Measurements from ENCODE around the gene DENND4C. TPM values are rescaled to one million over a fixed set of nuclear protein-coding genes. Genes with fewer than 3 reads are reported as not detected.
"Not testable (repeated sequence)": the region's sequence is repeated elsewhere in the genome, so short reads cannot be mapped to it uniquely, and the experiment has no call there.

The DENND4C gene
- polyA plus RNA-seq, 3 donors from 2014 or later: 40.6 to 49.1 (median 44.5) TPM

DNA sequence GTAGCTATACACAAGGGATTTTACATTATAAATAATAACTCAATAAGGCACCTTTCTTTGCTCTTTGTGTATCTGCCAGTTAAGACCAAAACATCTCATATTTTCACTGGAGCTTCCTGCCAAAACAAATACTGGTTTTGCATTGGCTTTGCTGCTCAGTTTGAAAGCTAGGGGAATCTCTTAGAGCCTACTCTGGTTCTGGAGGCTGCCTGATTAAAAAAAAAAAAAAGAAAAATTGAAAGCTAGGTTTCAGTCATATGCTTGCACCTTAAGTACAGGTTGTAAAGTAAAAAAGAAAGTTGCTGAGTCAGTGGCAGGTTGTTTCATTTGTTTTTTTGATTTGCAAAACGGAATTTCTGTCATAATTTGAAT, 2.3 kb downstream of the DENND4C start:
- H3K4me3 Mint-ChIP-seq: no peak overlapping the region
- no peak overlapping the region for H3K27ac Mint-ChIP-seq
- peaks cover 29 to 32% of the 10 kb centered on the region in 2 donors for H3K4me1 Mint-ChIP-seq
- DNase-seq: peak in 1 of 3 donors; percentile 10
- H3K36me3 Mint-ChIP-seq: no peaks in the 10 kb centered on the region
- no peaks in the 10 kb centered on the region for H3K9me3 Mint-ChIP-seq
- peaks cover 0 to 2% (median 2%) of the 10 kb centered on the region in 3 donors for H3K27me3 Mint-ChIP-seq (ENCODE audit: low read depth in 3 of 3)

DNA sequence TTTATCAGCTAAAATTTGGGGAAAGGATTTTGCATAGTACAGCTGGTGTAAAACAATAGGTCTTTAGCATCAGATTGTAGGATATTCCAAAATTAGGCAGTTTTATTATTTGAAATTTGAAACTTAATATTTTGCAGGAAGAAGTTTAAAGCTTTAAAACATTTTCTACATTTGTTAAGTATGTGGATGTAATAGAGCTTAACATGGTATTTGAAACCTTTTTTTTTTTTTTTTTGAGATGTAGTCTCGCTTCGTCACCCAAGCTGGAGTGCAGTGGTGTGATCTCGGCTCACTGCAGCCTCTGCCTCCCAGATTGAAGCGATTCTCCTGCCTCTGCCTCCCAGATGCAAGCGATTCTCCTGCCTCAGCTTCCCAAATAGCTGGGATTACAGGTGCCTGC, 2.9 kb downstream of the DENND4C start:
- no peaks in the 10 kb centered on the region for H3K36me3 Mint-ChIP-seq
- H3K9me3 Mint-ChIP-seq: no peaks in the 10 kb centered on the region
- H3K27me3 Mint-ChIP-seq (ENCODE audit: low read depth in 3 of 3): peaks cover 0 to 2% (median 2%) of the 10 kb centered on the region in 3 donors
- peak overlapping the region in 3 of 5 donors; percentile 41 to 53 (median 43) for H3K4me3 Mint-ChIP-seq
- peak overlapping the region in 1 of 6 donors; percentile 28 for H3K27ac Mint-ChIP-seq
- no peak for DNase-seq
- peaks cover 31 to 33% of the 10 kb centered on the region in 2 donors for H3K4me1 Mint-ChIP-seq

DNA sequence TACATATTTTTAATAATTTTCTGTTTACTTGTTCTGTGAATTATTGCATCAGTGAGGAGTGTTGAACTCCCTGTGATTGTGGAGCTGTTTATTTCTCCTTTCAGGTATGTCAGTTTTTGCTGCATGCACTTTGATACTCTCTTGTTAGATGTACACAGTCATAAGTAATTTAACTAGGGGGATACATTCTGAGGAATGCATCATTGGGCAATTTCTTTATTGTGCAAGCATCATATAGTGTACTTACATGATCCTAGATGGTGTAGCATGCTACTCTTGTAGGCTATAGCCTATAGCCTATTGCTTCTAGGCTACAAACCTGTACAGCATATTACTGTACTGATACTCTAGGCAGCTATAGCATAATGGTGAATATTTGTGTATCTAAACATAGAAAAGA, 9.5 kb downstream of the DENND4C start:
- DNase-seq: no peak
- no peak overlapping the region for H3K4me3 Mint-ChIP-seq
- H3K27ac Mint-ChIP-seq: peak overlapping the region in 1 of 6 donors; percentile 12
- H3K36me3 Mint-ChIP-seq: peaks cover 0 to 11% (median 3%) of the 10 kb centered on the region in 3 donors
- H3K27me3 Mint-ChIP-seq (ENCODE audit: low read depth in 3 of 3): no peaks in the 10 kb centered on the region
- no peaks in the 10 kb centered on the region for H3K9me3 Mint-ChIP-seq
- H3K4me1 Mint-ChIP-seq: peaks cover 54 to 82% of the 10 kb centered on the region in 2 donors

DNA sequence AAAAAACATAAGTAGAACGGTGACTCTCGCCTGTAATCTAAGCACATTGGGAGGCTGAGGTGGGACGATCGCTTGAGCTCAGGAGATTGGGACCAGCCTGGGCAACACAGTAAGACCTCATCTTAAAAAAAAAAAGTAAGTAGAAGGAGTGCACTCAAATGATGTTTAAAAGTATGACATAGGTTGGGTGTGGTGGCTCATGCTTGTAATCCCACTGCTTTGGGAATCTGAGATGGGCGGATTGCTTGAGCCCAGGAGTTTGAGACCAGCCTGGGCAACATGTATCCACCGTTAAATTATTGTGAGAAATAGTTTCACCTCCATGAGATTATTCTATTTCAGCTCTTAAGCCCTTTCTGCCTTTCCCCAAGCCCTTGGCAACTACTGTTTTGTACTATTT, 11.2 kb downstream of the DENND4C start:
- Mint-ChIP-seq H3K27me3 (ENCODE audit: low read depth in 3 of 3) (no peaks in the 10 kb centered on the region), H3K27ac (peak overlapping the region in 2 of 6 donors; percentile 60 to 62), H3K9me3 (no peaks in the 10 kb centered on the region), H3K36me3 (peaks cover 4 to 17% (median 7%) of the 10 kb centered on the region in 3 donors), H3K4me3 (no peak overlapping the region), H3K4me1 (peaks cover 54 to 86% of the 10 kb centered on the region in 2 donors)
- DNase-seq: no peak

- H3K9me3 Mint-ChIP-seq: no peaks in the 10 kb centered on the region
- DNase-seq: no peak
- peaks cover 4 to 17% (median 7%) of the 10 kb centered on the region in 3 donors for H3K36me3 Mint-ChIP-seq
- no peaks in the 10 kb centered on the region for H3K27me3 Mint-ChIP-seq (ENCODE audit: low read depth in 3 of 3)
- no peak overlapping the region for H3K27ac Mint-ChIP-seq
- H3K4me1 Mint-ChIP-seq: peaks cover 66 to 94% of the 10 kb centered on the region in 2 donors
- H3K4me3 Mint-ChIP-seq: no peak overlapping the region
Observed at GRCh38 chr9:19243366-19244033, 13.0 kb downstream of the DENND4C start.

- peak overlapping the region; percentile 46 to 84 (median 60) for H3K27ac Mint-ChIP-seq
- peaks cover 75 to 86% of the 10 kb centered on the region in 2 donors for H3K4me1 Mint-ChIP-seq
- peaks cover 4 to 13% (median 4%) of the 10 kb centered on the region in 3 donors for H3K36me3 Mint-ChIP-seq
- no peaks in the 10 kb centered on the region for H3K9me3 Mint-ChIP-seq
- no peak overlapping the region for H3K4me3 Mint-ChIP-seq
- DNase-seq: no peak
- H3K27me3 Mint-ChIP-seq (ENCODE audit: low read depth in 3 of 3): peaks cover 0 to 3% (median 0%) of the 10 kb centered on the region in 3 donors
Observed at GRCh38 chr9:19246891-19247290, 16.4 kb downstream of the DENND4C start.

DNA sequence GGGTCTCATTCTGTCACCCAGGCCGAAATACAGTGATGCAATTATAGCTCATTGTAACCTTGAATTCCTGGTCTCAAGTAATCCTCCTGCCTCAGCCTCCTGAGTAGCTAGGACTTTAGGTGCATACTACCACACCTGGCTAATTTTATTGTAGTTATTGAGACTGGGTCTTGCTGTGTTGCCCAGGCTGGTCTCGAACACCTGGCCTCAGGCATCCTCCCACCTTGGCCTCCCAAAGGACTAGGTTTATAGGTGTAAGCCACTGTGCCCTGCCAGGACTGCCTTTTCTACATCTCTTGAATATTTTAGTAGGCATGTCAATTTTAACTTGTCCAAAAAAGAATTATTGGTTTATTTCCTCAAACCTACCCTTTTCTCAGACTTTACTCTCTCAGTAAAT, 16.9 kb downstream of the DENND4C start:
- Mint-ChIP-seq H3K27ac (peak overlapping the region; percentile 46 to 84 (median 60)), H3K4me3 (no peak overlapping the region), H3K27me3 (ENCODE audit: low read depth in 3 of 3) (peaks cover 0 to 3% (median 0%) of the 10 kb centered on the region in 3 donors), H3K4me1 (peaks cover 76 to 86% of the 10 kb centered on the region in 2 donors), H3K36me3 (peaks cover 4 to 10% (median 4%) of the 10 kb centered on the region in 3 donors), H3K9me3 (no peaks in the 10 kb centered on the region)
- DNase-seq: no peak

GRCh38 chr9:19250346-19250745, 19.9 kb downstream of the DENND4C start:
- peaks cover 80 to 82% of the 10 kb centered on the region in 2 donors for H3K4me1 Mint-ChIP-seq
- H3K4me3 Mint-ChIP-seq; DNase-seq; H3K9me3 Mint-ChIP-seq; H3K27me3 Mint-ChIP-seq (ENCODE audit: low read depth in 3 of 3): not testable (repeated sequence)
- H3K27ac Mint-ChIP-seq: peak overlapping the region in 2 of 6 donors; percentile 16 to 31
- H3K36me3 Mint-ChIP-seq: peaks cover 4 to 10% (median 4%) of the 10 kb centered on the region in 3 donors

DNA sequence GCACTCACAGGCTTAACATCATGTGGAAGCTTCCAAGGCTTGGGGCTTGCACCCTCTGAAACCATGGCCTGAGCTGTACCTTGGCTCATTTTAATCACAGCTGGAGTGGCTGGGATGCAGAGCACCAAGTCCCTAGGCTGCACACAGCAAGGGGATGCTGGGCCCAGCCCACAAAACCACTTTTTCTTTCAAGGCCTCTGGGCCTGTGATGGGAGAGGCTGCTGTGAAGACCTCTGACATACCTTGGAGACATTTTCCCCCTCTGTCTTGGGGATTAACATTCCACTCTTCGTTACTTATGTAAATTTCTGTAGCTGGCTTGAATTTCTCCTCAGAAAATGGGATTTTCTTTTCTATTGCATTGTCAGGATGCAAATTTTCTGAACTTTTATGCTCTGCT, 20.7 kb downstream of the DENND4C start:
- not testable (repeated sequence) for H3K36me3 Mint-ChIP-seq; H3K27me3 Mint-ChIP-seq (ENCODE audit: low read depth in 3 of 3); DNase-seq; H3K9me3 Mint-ChIP-seq
- Mint-ChIP-seq H3K27ac (peak overlapping the region in 5 of 6 donors; percentile 5 to 49 (median 28)), H3K4me1 (peaks cover 74 to 76% of the 10 kb centered on the region in 2 donors), H3K4me3 (peak overlapping the region in 1 of 5 donors; percentile 35)

- H3K4me3 Mint-ChIP-seq: peak overlapping the region in 1 of 5 donors; percentile 1
- DNase-seq; H3K27me3 Mint-ChIP-seq (ENCODE audit: low read depth in 3 of 3); H3K36me3 Mint-ChIP-seq; H3K9me3 Mint-ChIP-seq: not testable (repeated sequence)
- peaks cover 70 to 75% of the 10 kb centered on the region in 2 donors for H3K4me1 Mint-ChIP-seq
- peak overlapping the region in 5 of 6 donors; percentile 5 to 54 (median 28) for H3K27ac Mint-ChIP-seq
Observed at GRCh38 chr9:19251622-19252021, 21.1 kb downstream of the DENND4C start.

GRCh38 chr9:19252174-19252884, 21.8 kb downstream of the DENND4C start:
- DNase-seq: no peak
- Mint-ChIP-seq H3K27ac (peak overlapping the region in 3 of 6 donors; percentile 16 to 51 (median 44)), H3K4me3 (no peak overlapping the region), H3K27me3 (ENCODE audit: low read depth in 3 of 3) (peaks cover 0 to 3% (median 0%) of the 10 kb centered on the region in 3 donors), H3K4me1 (peaks cover 70% of the 10 kb centered on the region in 2 donors), H3K36me3 (peaks cover 0 to 5% (median 0%) of the 10 kb centered on the region in 3 donors), H3K9me3 (no peaks in the 10 kb centered on the region)

DNA sequence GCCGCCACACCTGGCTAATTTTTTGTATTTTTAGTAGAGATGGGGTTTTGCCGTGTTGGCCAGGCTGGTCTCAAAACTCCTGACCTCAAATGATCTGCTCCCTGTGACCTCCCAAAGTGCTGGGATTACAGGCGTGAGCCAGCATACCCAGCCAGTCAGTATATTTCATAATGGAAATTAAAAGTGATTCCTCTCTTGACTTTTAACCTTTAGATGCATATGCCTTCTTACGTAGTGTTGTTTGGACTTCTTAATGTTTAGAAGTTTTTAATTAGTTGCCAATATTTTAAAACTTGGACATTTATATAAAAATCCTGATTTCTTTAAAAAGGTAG, 22.4 kb downstream of the DENND4C start:
- peaks cover 68 to 70% of the 10 kb centered on the region in 2 donors for H3K4me1 Mint-ChIP-seq
- DNase-seq: no peak
- H3K27ac Mint-ChIP-seq: peak overlapping the region in 2 of 6 donors; percentile 6 to 35
- no peaks in the 10 kb centered on the region for H3K9me3 Mint-ChIP-seq
- no peak overlapping the region for H3K4me3 Mint-ChIP-seq
- peaks cover 0 to 5% (median 0%) of the 10 kb centered on the region in 3 donors for H3K36me3 Mint-ChIP-seq
- peaks cover 0 to 5% (median 0%) of the 10 kb centered on the region in 3 donors for H3K27me3 Mint-ChIP-seq (ENCODE audit: low read depth in 3 of 3)

DNA sequence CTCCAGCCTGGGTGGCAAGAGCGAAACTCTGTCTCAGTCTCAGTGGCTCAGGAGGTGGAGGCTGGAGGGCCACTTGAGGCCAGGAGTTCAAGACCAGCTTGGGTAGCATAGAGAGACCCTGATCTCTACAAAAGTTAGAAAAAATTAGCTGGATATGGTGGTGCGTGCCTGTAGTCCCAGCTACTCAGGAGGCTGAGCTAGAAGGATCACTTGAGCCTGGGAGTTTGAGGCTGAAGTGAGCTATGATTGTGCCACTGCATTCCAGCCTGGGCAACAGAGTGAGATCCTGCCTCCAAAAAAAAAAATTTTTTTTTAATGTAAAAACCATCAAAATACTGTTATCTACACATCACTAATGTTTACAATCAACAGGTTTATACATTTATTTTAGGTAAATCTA, 24.6 kb downstream of the DENND4C start:
- no peak for DNase-seq
- H3K4me1 Mint-ChIP-seq: peaks cover 59 to 76% of the 10 kb centered on the region in 2 donors
- H3K27ac Mint-ChIP-seq: no peak overlapping the region
- H3K9me3 Mint-ChIP-seq: no peaks in the 10 kb centered on the region
- peaks cover 0 to 2% (median 0%) of the 10 kb centered on the region in 3 donors for H3K27me3 Mint-ChIP-seq (ENCODE audit: low read depth in 3 of 3)
- peaks cover 0 to 5% (median 0%) of the 10 kb centered on the region in 3 donors for H3K36me3 Mint-ChIP-seq
- H3K4me3 Mint-ChIP-seq: no peak overlapping the region

- Mint-ChIP-seq H3K4me1 (peaks cover 60 to 76% of the 10 kb centered on the region in 2 donors), H3K27me3 (ENCODE audit: low read depth in 3 of 3) (peaks cover 0 to 2% (median 0%) of the 10 kb centered on the region in 3 donors), H3K36me3 (peaks cover 0 to 5% (median 0%) of the 10 kb centered on the region in 3 donors), H3K9me3 (no peaks in the 10 kb centered on the region), H3K27ac (no peak overlapping the region), H3K4me3 (no peak overlapping the region)
- no peak for DNase-seq
Observed at GRCh38 chr9:19255821-19256220, 25.3 kb downstream of the DENND4C start.

Measured in immature natural killer cell (primary cell).